ENCODE data around the gene MTARC2. TPM values are rescaled to one million over a fixed set of nuclear protein-coding genes. Genes with fewer than 3 reads are reported as not detected.
A peak's percentile ranks its signal among the peaks of the same experiment; 100 is the strongest.

Gene MTARC2
- 2.2 TPM for polyA plus RNA-seq (2013, experiment 1 of 2)
- 4.6 TPM for polyA plus RNA-seq (2013, experiment 2 of 2)

DNA sequence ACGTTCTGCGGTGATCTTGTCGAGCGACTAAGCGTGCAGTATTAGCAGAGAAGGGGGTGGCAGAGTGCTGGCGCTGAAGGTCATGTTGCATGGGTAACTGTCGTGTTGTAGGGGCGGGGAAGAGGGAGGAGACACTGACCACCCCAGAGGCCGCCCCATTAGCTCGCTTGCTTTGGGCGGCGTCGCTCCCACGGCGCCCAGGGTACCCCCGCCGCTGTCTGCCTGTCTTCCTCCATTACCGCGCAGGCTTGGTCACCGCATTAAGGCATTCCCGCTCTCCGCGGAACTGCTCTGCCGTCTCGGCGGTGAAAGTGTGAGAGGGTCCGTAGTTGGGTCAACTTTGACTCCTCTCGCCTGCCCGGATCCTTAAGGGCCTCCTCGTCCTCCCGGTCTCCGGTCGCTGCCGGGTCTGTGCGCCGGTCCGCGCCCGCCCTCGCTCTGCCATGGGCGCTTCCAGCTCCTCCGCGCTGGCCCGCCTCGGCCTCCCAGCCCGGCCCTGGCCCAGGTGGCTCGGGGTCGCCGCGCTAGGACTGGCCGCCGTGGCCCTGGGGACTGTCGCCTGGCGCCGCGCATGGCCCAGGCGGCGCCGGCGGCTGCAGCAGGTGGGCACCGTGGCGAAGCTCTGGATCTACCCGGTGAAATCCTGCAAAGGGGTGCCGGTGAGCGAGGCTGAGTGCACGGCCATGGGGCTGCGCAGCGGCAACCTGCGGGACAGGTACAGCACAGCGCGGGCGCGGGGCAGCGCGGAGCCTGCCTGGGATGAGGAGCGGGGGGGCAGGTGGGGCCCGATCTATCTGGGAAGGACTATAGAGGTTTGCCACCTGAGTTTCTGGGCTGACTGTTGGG, at the start of gene MTARC2:
Gene MTARC2, plus strand, starts transcription at position 234 of the 846 bp plus-strand sequence. Its CDS starts 210 bp downstream, at position 444.
- no peaks in the 10 kb centered on the region for H3K9me3 ChIP-seq (ENCODE audit: insufficient read depth, low read depth, low read length)
- peak within 1 kb of the TSS; percentile 11; the same call in 1 of the 2 replicates for H3K27ac ChIP-seq (ENCODE audit: low read depth, low read length)
- WGBS = under 1% methylated on average over 77 of the region's 77 CpGs
- peaks cover 64% of the 10 kb centered on the region for H3K27me3 ChIP-seq (ENCODE audit: insufficient read depth, low read length)
- H3K36me3 ChIP-seq (ENCODE audit: insufficient read depth, low read length) = no peaks in the 10 kb centered on the region
- peaks cover 23% of the 10 kb centered on the region for H3K4me1 ChIP-seq (ENCODE audit: insufficient read depth, low read length)
- peak within 1 kb of the TSS; percentile 71 for H3K4me3 ChIP-seq (ENCODE audit: low read length)
- H3K9ac ChIP-seq (ENCODE audit: low read depth, low read length) = peak within 1 kb of the TSS; percentile 53

GRCh38 chr1:220698607-220699016, 49.5 kb upstream of the MTARC2 start:
- WGBS = 91% methylated on average over 5 of the region's 5 CpGs
- Histone ChIP-seq H3K9me3 (ENCODE audit: insufficient read depth, low read depth, low read length) (no peaks in the 10 kb centered on the region), H3K36me3 (ENCODE audit: insufficient read depth, low read length) (no peaks in the 10 kb centered on the region), H3K27ac (ENCODE audit: low read depth, low read length) (no peak overlapping the region), H3K4me1 (ENCODE audit: insufficient read depth, low read length) (peaks cover 9% of the 10 kb centered on the region), H3K9ac (ENCODE audit: low read depth, low read length) (no peak overlapping the region), H3K27me3 (ENCODE audit: insufficient read depth, low read length) (no peaks in the 10 kb centered on the region), H3K4me3 (ENCODE audit: low read length) (no peak overlapping the region)

GRCh38 chr1:220699044-220699443, 49.1 kb upstream of the MTARC2 start:
- Histone ChIP-seq H3K27me3 (ENCODE audit: insufficient read depth, low read length) (no peaks in the 10 kb centered on the region), H3K36me3 (ENCODE audit: insufficient read depth, low read length) (no peaks in the 10 kb centered on the region), H3K4me1 (ENCODE audit: insufficient read depth, low read length) (peaks cover 9% of the 10 kb centered on the region), H3K9me3 (ENCODE audit: insufficient read depth, low read depth, low read length) (no peaks in the 10 kb centered on the region), H3K27ac (ENCODE audit: low read depth, low read length) (no peak overlapping the region), H3K9ac (ENCODE audit: low read depth, low read length) (no peak overlapping the region), H3K4me3 (ENCODE audit: low read length) (no peak overlapping the region)
- 90% methylated on average over 3 of the region's 3 CpGs for WGBS

GRCh38 chr1:220700556-220701179, 47.5 kb upstream of the MTARC2 start:
- Histone ChIP-seq H3K36me3 (ENCODE audit: insufficient read depth, low read length) (no peaks in the 10 kb centered on the region), H3K4me1 (ENCODE audit: insufficient read depth, low read length) (peaks cover 9% of the 10 kb centered on the region), H3K27me3 (ENCODE audit: insufficient read depth, low read length) (no peaks in the 10 kb centered on the region), H3K27ac (ENCODE audit: low read depth, low read length) (no peak overlapping the region), H3K9ac (ENCODE audit: low read depth, low read length) (no peak overlapping the region), H3K9me3 (ENCODE audit: insufficient read depth, low read depth, low read length) (no peaks in the 10 kb centered on the region), H3K4me3 (ENCODE audit: low read length) (no peak overlapping the region)
- WGBS = 53% methylated on average over 2 of the region's 2 CpGs

DNA sequence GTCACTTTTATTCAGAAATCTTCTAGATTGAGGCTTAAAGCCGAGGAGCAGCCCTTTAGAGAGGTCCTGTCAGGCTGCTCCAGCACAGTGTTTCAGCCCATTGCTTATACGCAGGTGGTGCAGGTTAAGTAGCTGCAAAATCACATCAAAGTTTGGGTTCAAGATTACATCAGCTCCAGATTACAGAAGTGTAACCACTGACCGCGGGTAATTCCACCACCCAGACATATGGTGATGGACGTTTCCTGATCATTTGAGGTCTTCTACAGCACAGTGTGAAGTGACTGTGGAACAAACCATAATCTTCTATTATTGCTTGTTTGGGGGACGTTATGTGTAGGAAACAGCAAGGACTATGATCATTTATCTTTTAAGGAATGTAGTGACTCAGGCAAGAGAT, 46.1 kb upstream of the MTARC2 start:
- H3K9ac ChIP-seq (ENCODE audit: low read depth, low read length) = no peak overlapping the region
- 95% methylated on average over 6 of the region's 6 CpGs for WGBS
- H3K27ac ChIP-seq (ENCODE audit: low read depth, low read length) = no peak overlapping the region
- no peaks in the 10 kb centered on the region for H3K9me3 ChIP-seq (ENCODE audit: insufficient read depth, low read depth, low read length)
- no peaks in the 10 kb centered on the region for H3K27me3 ChIP-seq (ENCODE audit: insufficient read depth, low read length)
- H3K36me3 ChIP-seq (ENCODE audit: insufficient read depth, low read length) = no peaks in the 10 kb centered on the region
- no peak overlapping the region for H3K4me3 ChIP-seq (ENCODE audit: low read length)
- H3K4me1 ChIP-seq (ENCODE audit: insufficient read depth, low read length) = peaks cover 9% of the 10 kb centered on the region

- Histone ChIP-seq H3K9me3 (ENCODE audit: insufficient read depth, low read depth, low read length) (no peaks in the 10 kb centered on the region), H3K4me3 (ENCODE audit: low read length) (no peak overlapping the region), H3K9ac (ENCODE audit: low read depth, low read length) (no peak overlapping the region), H3K36me3 (ENCODE audit: insufficient read depth, low read length) (no peaks in the 10 kb centered on the region), H3K27ac (ENCODE audit: low read depth, low read length) (no peak overlapping the region), H3K4me1 (ENCODE audit: insufficient read depth, low read length) (peaks cover 9% of the 10 kb centered on the region), H3K27me3 (ENCODE audit: insufficient read depth, low read length) (no peaks in the 10 kb centered on the region)
- WGBS = 68% methylated on average over 5 of the region's 5 CpGs
Observed at GRCh38 chr1:220702733-220703270, 45.3 kb upstream of the MTARC2 start.

GRCh38 chr1:220703305-220703704, 44.8 kb upstream of the MTARC2 start:
- WGBS = 88% methylated on average over 4 of the region's 4 CpGs
- Histone ChIP-seq H3K36me3 (ENCODE audit: insufficient read depth, low read length) (no peaks in the 10 kb centered on the region), H3K27ac (ENCODE audit: low read depth, low read length) (no peak overlapping the region), H3K9me3 (ENCODE audit: insufficient read depth, low read depth, low read length) (no peaks in the 10 kb centered on the region), H3K9ac (ENCODE audit: low read depth, low read length) (no peak overlapping the region), H3K27me3 (ENCODE audit: insufficient read depth, low read length) (no peaks in the 10 kb centered on the region), H3K4me3 (ENCODE audit: low read length) (no peak overlapping the region), H3K4me1 (ENCODE audit: insufficient read depth, low read length) (peaks cover 9% of the 10 kb centered on the region)

DNA sequence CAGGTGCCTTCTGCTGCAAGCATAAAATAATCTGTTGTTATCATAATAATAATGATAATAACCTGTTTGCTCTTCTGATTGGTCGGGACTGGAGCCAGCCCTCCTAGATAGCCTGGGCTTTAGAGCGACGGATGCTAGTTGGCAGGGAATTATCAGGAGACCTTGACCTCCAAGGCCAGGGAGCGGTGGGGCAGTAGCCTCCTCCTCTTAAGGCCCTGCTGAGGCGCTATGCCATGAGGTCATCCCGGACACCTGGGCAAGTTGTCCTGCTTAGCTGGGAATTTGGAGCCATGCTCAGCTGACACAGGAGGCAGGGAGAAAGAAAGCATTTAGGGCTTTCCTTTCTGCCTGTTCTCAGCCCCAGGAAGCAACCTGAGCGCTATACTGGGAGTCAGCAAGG, 42.3 kb upstream of the MTARC2 start:
- Histone ChIP-seq H3K4me3 (ENCODE audit: low read length) (no peak overlapping the region), H3K9ac (ENCODE audit: low read depth, low read length) (no peak overlapping the region), H3K9me3 (ENCODE audit: insufficient read depth, low read depth, low read length) (no peaks in the 10 kb centered on the region), H3K36me3 (ENCODE audit: insufficient read depth, low read length) (no peaks in the 10 kb centered on the region), H3K27me3 (ENCODE audit: insufficient read depth, low read length) (no peaks in the 10 kb centered on the region), H3K27ac (ENCODE audit: low read depth, low read length) (no peak overlapping the region), H3K4me1 (ENCODE audit: insufficient read depth, low read length) (peaks cover 7% of the 10 kb centered on the region)
- 93% methylated on average over 7 of the region's 7 CpGs for WGBS

DNA sequence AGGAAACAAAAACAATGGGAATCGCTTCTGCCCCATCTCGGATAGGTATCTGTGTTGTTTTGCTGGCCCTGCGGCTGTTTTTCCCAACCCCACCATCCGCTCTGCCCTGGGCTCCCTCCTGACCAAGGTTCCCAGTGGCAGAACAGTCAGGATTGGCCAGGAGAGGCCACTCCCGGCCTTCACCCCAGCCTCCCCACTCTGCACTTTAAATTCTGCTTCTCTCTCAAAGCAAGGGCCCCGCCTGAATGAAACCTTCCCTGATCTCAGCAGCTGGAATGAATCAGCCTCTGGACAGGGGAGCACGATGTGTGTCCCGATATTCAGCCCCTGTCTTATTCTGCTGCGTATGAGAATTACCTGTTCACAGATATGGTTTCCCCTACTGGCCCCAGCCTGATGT, 41.6 kb upstream of the MTARC2 start:
- H3K9me3 ChIP-seq (ENCODE audit: insufficient read depth, low read depth, low read length) = no peaks in the 10 kb centered on the region
- WGBS = 86% methylated on average over 9 of the region's 9 CpGs
- no peaks in the 10 kb centered on the region for H3K27me3 ChIP-seq (ENCODE audit: insufficient read depth, low read length)
- no peaks in the 10 kb centered on the region for H3K36me3 ChIP-seq (ENCODE audit: insufficient read depth, low read length)
- H3K9ac ChIP-seq (ENCODE audit: low read depth, low read length) = no peak overlapping the region
- no peak overlapping the region for H3K27ac ChIP-seq (ENCODE audit: low read depth, low read length)
- H3K4me3 ChIP-seq (ENCODE audit: low read length) = no peak overlapping the region
- H3K4me1 ChIP-seq (ENCODE audit: insufficient read depth, low read length) = 0 out of 2 replicates have a peak, but pooled peaks cover 4% of the 10 kb centered on the region

- Histone ChIP-seq H3K9ac (ENCODE audit: low read depth, low read length) (no peak overlapping the region), H3K9me3 (ENCODE audit: insufficient read depth, low read depth, low read length) (no peaks in the 10 kb centered on the region), H3K36me3 (ENCODE audit: insufficient read depth, low read length) (no peaks in the 10 kb centered on the region)
Observed at GRCh38 chr1:220707160-220707559, 41.0 kb upstream of the MTARC2 start.

DNA sequence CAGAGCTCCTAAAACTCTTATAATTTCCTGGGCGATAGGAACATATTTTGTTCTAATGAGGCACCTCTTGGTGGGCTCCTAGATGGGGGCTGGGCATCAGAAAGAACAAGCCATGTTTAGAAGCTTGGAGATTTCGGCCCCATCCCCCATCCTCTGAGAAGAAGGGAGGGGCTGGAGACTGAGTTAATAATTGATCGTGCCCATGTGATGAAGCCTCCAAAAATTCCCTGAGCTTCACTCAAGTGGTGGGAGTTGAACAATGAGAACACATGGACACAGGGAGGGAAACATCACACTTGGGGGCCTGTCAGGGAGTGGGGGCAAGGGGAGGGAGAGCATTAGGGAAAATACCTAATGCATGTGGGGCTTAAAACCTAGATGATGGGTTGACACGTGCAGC, 39.9 kb upstream of the MTARC2 start:
- Histone ChIP-seq H3K36me3 (ENCODE audit: insufficient read depth, low read length) (no peaks in the 10 kb centered on the region), H3K27me3 (ENCODE audit: insufficient read depth, low read length) (no peaks in the 10 kb centered on the region), H3K9me3 (ENCODE audit: insufficient read depth, low read depth, low read length) (no peaks in the 10 kb centered on the region), H3K4me1 (ENCODE audit: insufficient read depth, low read length) (0 out of 2 replicates have a peak, but pooled peaks cover under 1% of the 10 kb centered on the region), H3K4me3 (ENCODE audit: low read length) (no peak overlapping the region), H3K9ac (ENCODE audit: low read depth, low read length) (no peak overlapping the region), H3K27ac (ENCODE audit: low read depth, low read length) (no peak overlapping the region)
- 90% methylated on average over 4 of the region's 4 CpGs for WGBS

More at GRCh38 chr1:220707160-220707559, 41.0 kb upstream of the MTARC2 start:
- WGBS = 93% methylated on average over 10 of the region's 10 CpGs
- Histone ChIP-seq H3K27ac (ENCODE audit: low read depth, low read length) (no peak overlapping the region), H3K4me1 (ENCODE audit: insufficient read depth, low read length) (0 out of 2 replicates have a peak, but pooled peaks cover 4% of the 10 kb centered on the region), H3K27me3 (ENCODE audit: insufficient read depth, low read length) (no peaks in the 10 kb centered on the region), H3K4me3 (ENCODE audit: low read length) (no peak overlapping the region)

Data from HUES64 (cell line).